SK-N-SH treated with all-trans-retinoic acid at 6 μM for 48 hours (cell line): ENCODE results near the gene AAK1.

Experiments
- ESRRG ChIP-seq: fragments of 250-450 bp; sonication (Bioruptor Pico); IDR thresholded peaks from 2 replicates; pipeline ENCODE4 v1.6.1; 2021; ENCODE audit warnings: mild to moderate bottlenecking
- TOX ChIP-seq: fragments of 250-450 bp; sonication (Bioruptor Pico); IDR thresholded peaks from 2 replicates; pipeline ENCODE4 v1.8.0; 2021; ENCODE audit warnings: mild to moderate bottlenecking, moderate library complexity, borderline replicate concordance

GRCh38 chr2:69462780-69463179, 180.8 kb downstream of the AAK1 start:
- no peak for TF ChIP-seq ESRRG
- TF ChIP-seq TOX (CRISPR knock-in tag): no peak
